NT2/D1 (cell line): ENCODE results near the gene HK2.

Experiments used
- YY1 ChIP-seq: IDR thresholded peaks from 2 replicates; pipeline ENCODE4 v1.6.1; 2011; ENCODE audit not compliant: insufficient read length, insufficient read depth
- ZNF274 ChIP-seq: IDR thresholded peaks from 2 replicates; pipeline ENCODE4 v1.6.1; 2011; ENCODE audit warnings: mild to moderate bottlenecking, low read depth, low read length

GRCh38 chr2:74814102-74814501 lies 19.8 kb upstream of the HK2 start:
- no peak for TF ChIP-seq YY1
- no peak for TF ChIP-seq ZNF274
